NOMO-1 treated with DMSO at 0.1 percent for 48 hours (cell line): ENCODE measurements around the gene PIK3R5.

Experiments
- DNase-seq: peaks from one replicate; lab custom pipeline; 2025; ENCODE audit not compliant: unreplicated experiment; lab: John Stamatoyannopoulos, UW

PIK3R5 gene

GRCh38 chr17:8836821-8837562 lies 128.5 kb downstream of the PIK3R5 start:
- no peak for DNase-seq

GRCh38 chr17:8835631-8836364 lies 129.7 kb downstream of the PIK3R5 start:
- DNase-seq, result no peak

GRCh38 chr17:8835106-8835505 lies 130.4 kb downstream of the PIK3R5 start:
- no peak for DNase-seq

GRCh38 chr17:8832711-8833352 lies 132.7 kb downstream of the PIK3R5 start:
- no peak for DNase-seq

GRCh38 chr17:8831234-8831849 lies 134.2 kb downstream of the PIK3R5 start:
- DNase-seq, result no peak

- no peak for DNase-seq
These were observed 135.4 kb downstream of the PIK3R5 start for GRCh38 chr17:8830141-8830540.

- no peak for DNase-seq
These were observed 136.2 kb downstream of the PIK3R5 start for GRCh38 chr17:8829036-8829941.
